Measurements from ENCODE around the gene TMEM242. TPM values are rescaled to one million over a fixed set of nuclear protein-coding genes. Genes with fewer than 3 reads are reported as not detected.

Gene TMEM242
- 1 to 10 TPM; 8.8 to 9.4 TPM for total RNA-seq

DNA sequence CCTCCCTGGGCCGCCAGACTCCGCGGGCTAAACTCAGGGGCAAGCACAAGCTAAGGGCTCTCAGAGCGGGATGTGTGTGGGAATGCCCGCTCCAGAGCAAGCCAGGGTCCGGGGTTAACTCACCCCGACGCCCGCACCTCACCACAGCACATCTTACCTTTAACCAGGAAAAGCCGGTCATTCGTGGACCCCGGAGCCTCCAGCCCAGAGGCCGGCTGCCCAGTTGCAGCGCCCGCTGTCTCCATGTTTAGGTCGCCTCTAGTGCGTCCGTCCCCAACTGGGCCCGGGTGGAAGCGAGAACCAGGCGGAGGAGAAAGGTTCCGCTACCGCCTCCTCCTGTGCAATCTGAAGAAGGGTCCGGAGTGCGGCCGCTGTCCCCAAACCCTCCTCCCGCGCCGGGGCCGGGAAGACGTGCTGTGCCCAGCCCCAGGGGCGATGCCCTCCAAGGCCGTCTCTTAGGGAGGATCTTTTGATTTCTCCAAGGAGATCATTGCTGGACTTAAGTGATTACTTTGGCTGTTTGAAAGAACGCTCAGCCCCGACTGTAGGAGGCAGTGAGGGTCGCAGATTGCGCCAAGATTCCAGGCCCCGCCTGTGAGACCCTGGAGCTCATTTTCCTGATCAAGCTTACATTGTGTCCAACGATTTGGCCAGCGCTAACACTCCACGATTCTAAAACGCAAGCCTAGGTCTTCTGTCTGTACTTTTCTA lies at the start of gene TMEM242:
Gene TMEM242, minus strand, starts transcription at position 265 of the 711 bp plus-strand sequence. Its CDS starts 20 bp downstream, at position 245.

Other genes starting within 250 kb of the TMEM242 start
- 1 to 10 TPM; 3.2 to 3.3 TPM for gene ZDHHC14, start 57.7 kb upstream of the TMEM242 start, total RNA-seq